Measurements from ENCODE around the gene PCDH12.

The PCDH12 gene

DNA sequence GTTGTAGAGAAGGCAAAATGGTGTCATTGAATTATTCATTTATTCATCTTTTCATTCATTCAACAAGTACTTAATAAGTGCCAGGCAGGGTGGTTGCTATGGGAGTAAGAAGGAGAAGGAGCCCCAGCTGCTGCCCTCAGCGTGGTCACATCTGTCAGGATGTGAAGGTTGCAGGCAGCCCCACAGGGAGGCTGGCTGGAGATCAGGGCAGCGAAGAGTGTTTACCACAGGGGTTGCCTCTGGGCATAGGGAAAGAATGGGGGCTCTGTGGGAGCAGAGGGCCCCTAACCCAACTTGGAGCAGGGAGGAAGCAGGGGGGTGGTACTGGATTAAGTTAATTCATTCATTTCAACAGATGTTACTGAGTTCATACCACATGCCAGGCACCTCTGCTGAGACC lies 6.0 kb downstream of the PCDH12 start:
- Histone ChIP-seq H4K20me1 (ENCODE audit: insufficient read depth, low read length, poor library complexity, severe bottlenecking) (no peaks in the 10 kb centered on the region), H2AFZ (ENCODE audit: low read length) (no peak overlapping the region), H3F3A (ENCODE audit: low read depth) (no peaks in the 10 kb centered on the region), H3K27me3 (ENCODE audit: insufficient read depth, low read length, poor library complexity, severe bottlenecking) (no peaks in the 10 kb centered on the region), H3K4me2 (ENCODE audit: low read depth, low read length, poor library complexity, severe bottlenecking) (no peak overlapping the region), H3K36me3 (ENCODE audit: insufficient read depth, low read length) (no peaks in the 10 kb centered on the region), H3K9ac (ENCODE audit: low read depth, low read length, poor library complexity, severe bottlenecking) (no peak overlapping the region), H3K79me2 (ENCODE audit: insufficient read depth, low read length) (no peaks in the 10 kb centered on the region), H3K4me3 (ENCODE audit: low read length, poor library complexity, severe bottlenecking) (no peak overlapping the region), H3K9me3 (ENCODE audit: insufficient read depth, low read depth, low read length) (no peaks in the 10 kb centered on the region), H3K4me1 (ENCODE audit: insufficient read depth, low read length, poor library complexity, severe bottlenecking) (peaks cover 15% of the 10 kb centered on the region), H3K9me2 (replicated peaks; ENCODE audit: low read depth, low read length) (no peaks in the 10 kb centered on the region)
- TF ChIP-seq EZH2phosphoT487 (IDR thresholded peaks at IDR 0.05; ENCODE audit: borderline replicate concordance) (no peak), CTCF (conservative IDR thresholded peaks at IDR 0.05; ENCODE audit: low read length) (no peak)

DNA sequence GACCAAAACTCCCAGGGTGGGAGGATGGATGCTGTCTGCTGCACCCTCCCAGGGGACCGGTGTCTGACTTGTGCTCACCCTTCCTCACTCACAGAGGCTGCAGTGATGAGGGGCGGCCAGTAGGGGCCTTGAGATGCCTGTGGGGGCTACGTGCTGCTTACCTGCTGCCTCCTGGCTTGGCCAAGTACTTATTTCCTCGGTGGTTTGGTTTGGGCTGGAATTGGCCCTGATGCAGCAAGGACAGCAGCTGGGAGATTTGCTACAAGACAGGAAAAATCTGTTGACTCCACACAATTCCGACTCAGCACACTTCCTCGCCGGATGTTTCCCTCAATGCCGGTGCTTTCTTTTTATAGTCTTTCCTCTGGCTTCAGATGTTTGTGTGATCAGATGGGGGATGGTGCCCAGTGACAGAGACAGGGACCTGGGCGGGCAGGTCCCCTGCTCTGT lies 6.6 kb downstream of the PCDH12 start:
- Histone ChIP-seq H3K4me2 (ENCODE audit: low read depth, low read length, poor library complexity, severe bottlenecking) (no peak overlapping the region), H3K4me1 (ENCODE audit: insufficient read depth, low read length, poor library complexity, severe bottlenecking) (peaks cover 15% of the 10 kb centered on the region)

DNA sequence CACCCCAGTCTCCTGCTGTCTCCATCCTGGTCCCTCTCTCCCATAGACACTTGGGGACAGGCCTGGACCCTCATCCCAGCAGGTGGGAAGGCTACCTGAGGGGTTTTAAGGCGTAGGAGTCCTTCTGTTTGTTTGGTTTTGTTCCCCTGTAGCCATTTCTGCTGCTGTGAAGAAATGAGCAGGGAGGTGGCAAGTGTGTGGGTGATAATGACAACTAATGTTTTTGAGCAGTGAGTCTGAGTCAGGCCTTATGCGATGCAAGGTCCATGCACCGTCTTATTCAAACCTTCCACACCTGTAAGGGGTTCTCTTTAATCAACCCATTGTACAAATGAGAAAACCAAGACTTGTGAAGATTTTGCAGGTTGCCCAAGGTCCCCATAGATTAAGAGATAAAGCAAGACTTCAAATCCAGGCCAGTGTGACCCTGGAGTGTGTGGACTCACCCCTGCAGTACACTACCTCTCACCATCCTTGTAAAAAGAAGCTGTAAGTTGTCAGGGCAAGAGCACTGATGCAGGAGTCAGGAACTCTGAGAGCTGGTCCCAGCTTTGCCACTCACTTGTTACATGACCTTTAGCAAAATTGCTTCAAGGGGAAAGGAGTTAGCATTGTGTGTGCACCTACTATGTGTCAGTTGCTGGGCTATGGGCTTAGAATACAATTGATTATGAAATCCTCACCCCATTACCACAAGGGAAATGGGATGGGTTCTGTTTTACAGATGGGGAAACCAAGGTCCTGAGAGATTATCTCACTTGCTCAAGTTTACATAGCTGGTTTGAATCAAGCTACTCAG lies 7.6 kb downstream of the PCDH12 start:
- TF ChIP-seq EZH2phosphoT487 (IDR thresholded peaks at IDR 0.05; ENCODE audit: borderline replicate concordance) (no peak), CTCF (conservative IDR thresholded peaks at IDR 0.05; ENCODE audit: low read length) (no peak)
- no peaks in the 10 kb centered on the region for H3K36me3 ChIP-seq (ENCODE audit: insufficient read depth, low read length)
- no peak overlapping the region for H3K4me2 ChIP-seq (ENCODE audit: low read depth, low read length, poor library complexity, severe bottlenecking)
- H3K9me2 ChIP-seq (replicated peaks; ENCODE audit: low read depth, low read length), result no peaks in the 10 kb centered on the region
- H3K4me1 ChIP-seq (ENCODE audit: insufficient read depth, low read length, poor library complexity, severe bottlenecking), result peaks cover 20% of the 10 kb centered on the region
- no peaks in the 10 kb centered on the region for H3K79me2 ChIP-seq (ENCODE audit: insufficient read depth, low read length)
- H3K4me3 ChIP-seq (ENCODE audit: low read length, poor library complexity, severe bottlenecking), result no peak overlapping the region
- no peaks in the 10 kb centered on the region for H3K27me3 ChIP-seq (ENCODE audit: insufficient read depth, low read length, poor library complexity, severe bottlenecking)
- H3F3A ChIP-seq (ENCODE audit: low read depth), result no peaks in the 10 kb centered on the region
- H2AFZ ChIP-seq (ENCODE audit: low read length), result no peak overlapping the region
- H4K20me1 ChIP-seq (ENCODE audit: insufficient read depth, low read length, poor library complexity, severe bottlenecking), result no peaks in the 10 kb centered on the region
- H3K9me3 ChIP-seq (ENCODE audit: insufficient read depth, low read depth, low read length), result no peaks in the 10 kb centered on the region
- no peak overlapping the region for H3K9ac ChIP-seq (ENCODE audit: low read depth, low read length, poor library complexity, severe bottlenecking)

More for the DNA sequence above, 6.6 kb downstream of the PCDH12 start:
- Histone ChIP-seq H3F3A (ENCODE audit: low read depth) (no peaks in the 10 kb centered on the region), H2AFZ (ENCODE audit: low read length) (no peak overlapping the region), H3K9ac (ENCODE audit: low read depth, low read length, poor library complexity, severe bottlenecking) (no peak overlapping the region), H3K27me3 (ENCODE audit: insufficient read depth, low read length, poor library complexity, severe bottlenecking) (no peaks in the 10 kb centered on the region), H3K9me3 (ENCODE audit: insufficient read depth, low read depth, low read length) (no peaks in the 10 kb centered on the region), H4K20me1 (ENCODE audit: insufficient read depth, low read length, poor library complexity, severe bottlenecking) (no peaks in the 10 kb centered on the region), H3K79me2 (ENCODE audit: insufficient read depth, low read length) (no peaks in the 10 kb centered on the region), H3K36me3 (ENCODE audit: insufficient read depth, low read length) (no peaks in the 10 kb centered on the region), H3K4me3 (ENCODE audit: low read length, poor library complexity, severe bottlenecking) (no peak overlapping the region), H3K9me2 (replicated peaks; ENCODE audit: low read depth, low read length) (no peaks in the 10 kb centered on the region)
- TF ChIP-seq EZH2phosphoT487 (IDR thresholded peaks at IDR 0.05; ENCODE audit: borderline replicate concordance) (no peak), CTCF (conservative IDR thresholded peaks at IDR 0.05; ENCODE audit: low read length) (peak; percentile 68)

All from Loucy (cell line).